IMR-90 (cell line): Measurements from ENCODE around the gene ANKRD27. TPM values are rescaled to one million over a fixed set of nuclear protein-coding genes. Genes with fewer than 3 reads are reported as not detected.

Source experiments
- ATAC-seq: fragments of 200-7000 bp; cut with Tn5 transposase; 2 replicates; pipeline ENCODE4 v1.9.1; 2020; ENCODE audit warnings: low read depth, mild to moderate bottlenecking, moderate library complexity
- BruUV-seq: library from RNA; stranded (reverse); fragments of 400-500 nt; replicated peaks from 2 replicates; lab custom pipeline; 2021; lab: Mats Ljungman, UMichigan
- CTCF ChIA-PET: fragments of 300-600 bp; formaldehyde crosslinking; extraction: SDS; loops from one replicate; lab custom pipeline; 2021; ENCODE audit warnings: antibody characterized with exemption; lab: Yijun Ruan, JAX
- POLR2A ChIA-PET: fragments of 300-600 bp; sonication (Branson Sonifier 250); formaldehyde crosslinking; loops from one replicate; lab custom pipeline; 2022; ENCODE audit warnings: antibody characterized with exemption; ENCODE audit not compliant: unreplicated experiment; lab: Charles Lee
- DNase-seq: peaks from one replicate; pipeline ENCODE4 v3.0.0; 2013
- H2AFZ ChIP-seq: replicated peaks from 2 replicates; pipeline ENCODE3; 2013; ENCODE audit warnings: low read length, mild to moderate bottlenecking; ENCODE audit not compliant: poor library complexity
- H2AK5ac ChIP-seq: 2 replicates; pipeline ENCODE4 v1.6.1; 2013; ENCODE audit warnings: low read depth, low read length, inconsistent platforms
- H2AK9ac ChIP-seq: replicated peaks from 2 replicates; pipeline ENCODE3; 2013; ENCODE audit warnings: mild to moderate bottlenecking, low read depth, low read length, moderate library complexity; ENCODE audit not compliant: poor library complexity
- H2BK120ac ChIP-seq: 2 replicates; pipeline ENCODE4 v1.6.1; 2013; ENCODE audit warnings: low read depth, low read length, inconsistent platforms
- H2BK15ac ChIP-seq: 3 replicates; pipeline ENCODE4 v1.6.1; 2013; ENCODE audit warnings: low read depth, low read length, inconsistent platforms
- H2BK20ac ChIP-seq: 2 replicates; pipeline ENCODE4 v1.6.1; 2013; ENCODE audit warnings: low read depth, mild to moderate bottlenecking, inconsistent platforms, low read length, moderate library complexity
- H2BK5ac ChIP-seq: 2 replicates; pipeline ENCODE4 v1.6.1; 2013; ENCODE audit warnings: mild to moderate bottlenecking, low read depth, low read length, inconsistent platforms; ENCODE audit not compliant: poor library complexity, severe bottlenecking
- H3K14ac ChIP-seq: replicated peaks from 2 replicates; pipeline ENCODE4 v1.6.1; 2013; ENCODE audit warnings: low read depth, low read length, inconsistent platforms
- H3K18ac ChIP-seq: 2 replicates; pipeline ENCODE4 v1.6.1; 2013; ENCODE audit warnings: low read depth, low read length, control low read depth
- H3K23ac ChIP-seq: 2 replicates; pipeline ENCODE4 v1.6.1; 2013; ENCODE audit warnings: low read depth, low read length, inconsistent platforms
- H3K27ac ChIP-seq: 2 replicates; pipeline ENCODE4 v1.5.1; 2013; ENCODE audit warnings: mild to moderate bottlenecking, control low read depth, low read length; ENCODE audit not compliant: insufficient read depth
- H3K27me3 ChIP-seq: 2 replicates; pipeline ENCODE4 v1.6.1; 2013; ENCODE audit warnings: low read length; ENCODE audit not compliant: control insufficient read depth, insufficient read depth
- H3K36me3 ChIP-seq: 2 replicates; pipeline ENCODE4 v1.6.1; 2013; ENCODE audit warnings: low read length, mixed read lengths; ENCODE audit not compliant: control insufficient read depth, insufficient read depth
- H3K4ac ChIP-seq: 2 replicates; pipeline ENCODE4 v1.6.1; 2013; ENCODE audit warnings: low read depth, low read length, inconsistent platforms
- H3K4me1 ChIP-seq: 2 replicates; pipeline ENCODE4 v1.6.1; 2013; ENCODE audit warnings: low read length, mixed read lengths; ENCODE audit not compliant: control insufficient read depth, insufficient read depth
- H3K4me2 ChIP-seq: 2 replicates; pipeline ENCODE4 v1.6.1; 2013; ENCODE audit warnings: low read depth, mild to moderate bottlenecking, control low read depth, low read length, moderate library complexity
- H3K4me3 ChIP-seq: 2 replicates; pipeline ENCODE4 v1.5.1; 2013; ENCODE audit warnings: low read depth, mild to moderate bottlenecking, control low read depth, low read length, moderate library complexity; ENCODE audit not compliant: insufficient read depth
- H3K56ac ChIP-seq: 2 replicates; pipeline ENCODE4 v1.6.1; 2013; ENCODE audit warnings: low read length, inconsistent platforms; ENCODE audit not compliant: insufficient read depth; ENCODE audit errors: extremely low read depth
- H3K79me1 ChIP-seq, 2 experiments: 2 replicates each; pipeline ENCODE4 v1.6.1; 2013; ENCODE audit warnings: low read length in 2 of 2, inconsistent platforms in 1 of 2, low read depth in 1 of 2
- H3K9ac ChIP-seq: 2 replicates; pipeline ENCODE4 v1.6.1; 2013; ENCODE audit warnings: low read depth, low read length, control low read depth
- H3K9me1 ChIP-seq: 2 replicates; pipeline ENCODE4 v1.6.1; 2013; ENCODE audit warnings: low read length, inconsistent platforms; ENCODE audit not compliant: insufficient read depth
- H3K9me3 ChIP-seq: 2 replicates; pipeline ENCODE4 v1.6.1; 2013; ENCODE audit warnings: low read length; ENCODE audit not compliant: control insufficient read depth, insufficient read depth
- H4K20me1 ChIP-seq: 2 replicates; pipeline ENCODE4 v1.6.1; 2013; ENCODE audit warnings: low read length, inconsistent platforms; ENCODE audit not compliant: insufficient read depth
- H4K5ac ChIP-seq: 2 replicates; pipeline ENCODE4 v1.6.1; 2013; ENCODE audit warnings: mild to moderate bottlenecking, low read depth, low read length, control low read depth
- H4K8ac ChIP-seq, 2 experiments: 2 replicates each; pipeline ENCODE4 v1.6.1; 2013; ENCODE audit warnings: low read depth in 2 of 2, low read length in 2 of 2, control low read depth in 1 of 2, inconsistent platforms in 1 of 2
- H4K91ac ChIP-seq: 2 replicates; pipeline ENCODE4 v1.6.1; 2013; ENCODE audit warnings: low read depth, low read length, inconsistent platforms; ENCODE audit not compliant: insufficient read depth
- BHLHE40 ChIP-seq: fragments of 150-350 bp; IDR thresholded peaks from 2 replicates; pipeline ENCODE4 v1.6.1; 2016; ENCODE audit warnings: mild to moderate bottlenecking, low read depth, low read length
- CEBPB ChIP-seq: IDR thresholded peaks from 2 replicates; pipeline ENCODE4 v1.6.1; 2012; ENCODE audit warnings: low read depth, low read length, improper control_type of control experiment
- CHD1 ChIP-seq: IDR thresholded peaks from 2 replicates; pipeline ENCODE4 v1.6.1; 2012; ENCODE audit warnings: low read depth, low read length, improper control_type of control experiment
- CTCF ChIP-seq: conservative IDR thresholded peaks from 2 replicates; pipeline ENCODE4 v1.5.1; 2012; ENCODE audit warnings: mild to moderate bottlenecking, low read depth, low read length, improper control_type of control experiment
- MAFK ChIP-seq: IDR thresholded peaks from 2 replicates; pipeline ENCODE4 v1.6.1; 2012; ENCODE audit warnings: low read depth, low read length, improper control_type of control experiment
- MAZ ChIP-seq: IDR thresholded peaks from 2 replicates; pipeline ENCODE4 v1.6.1; 2012; ENCODE audit warnings: low read depth, mild to moderate bottlenecking, low read length, improper control_type of control experiment, moderate library complexity, borderline replicate concordance
- MXI1 ChIP-seq: IDR thresholded peaks from 2 replicates; pipeline ENCODE4 v1.6.1; 2012; ENCODE audit warnings: low read depth, mild to moderate bottlenecking, low read length, moderate library complexity, borderline replicate concordance
- NFE2L2 ChIP-seq: fragments of 150-350 bp; IDR thresholded peaks from 2 replicates; pipeline ENCODE4 v1.6.1; 2016; ENCODE audit warnings: low read depth, mild to moderate bottlenecking, low read length
- POLR2A ChIP-seq: IDR thresholded peaks from 2 replicates; pipeline ENCODE4 v1.6.1; 2012; ENCODE audit warnings: mild to moderate bottlenecking, low read depth, low read length
- RAD21 ChIP-seq: IDR thresholded peaks from 2 replicates; pipeline ENCODE4 v1.6.1; 2012; ENCODE audit warnings: low read length, improper control_type of control experiment
- RCOR1 ChIP-seq: IDR thresholded peaks from 2 replicates; pipeline ENCODE4 v1.6.1; 2012; ENCODE audit warnings: mild to moderate bottlenecking, low read length, improper control_type of control experiment; ENCODE audit not compliant: insufficient replicate concordance
- RFX5 ChIP-seq: IDR thresholded peaks from 2 replicates; pipeline ENCODE4 v1.8.0; 2012; ENCODE audit warnings: low read depth, mild to moderate bottlenecking, low read length, moderate library complexity
- SMC3 ChIP-seq: fragments of 150-350 bp; IDR thresholded peaks from 2 replicates; pipeline ENCODE4 v1.6.1; 2016; ENCODE audit warnings: low read depth, mild to moderate bottlenecking, antibody characterized with exemption, low read length, moderate library complexity
- USF2 ChIP-seq: fragments of 150-350 bp; IDR thresholded peaks from 2 replicates; pipeline ENCODE4 v1.6.1; 2017; ENCODE audit warnings: mild to moderate bottlenecking, antibody characterized with exemption, low read length, low read depth
- WGBS, 2 experiments: methylation state at CpG; one replicate each; pipeline versions ENCODE4 v1.1.5 to v1.1.7; 2013; ENCODE audit warnings: missing lambda C conversion rate in 2 of 2; ENCODE audit not compliant: insufficient read length in 1 of 2; ENCODE audit errors: extremely low coverage in 2 of 2; 5-methylcytosine and 5-hydroxymethylcytosine counted together
- dilution Hi-C: fragments of 300-500 bp; cut with HindIII; formaldehyde crosslinking; loops from one replicate; pipeline ENCODE4 v1.14.3; 2018; ENCODE audit warnings: low sequenced_read_pairs; ENCODE audit not compliant: unreplicated experiment
- in situ Hi-C: fragments of 300-500 bp; cut with MboI; formaldehyde crosslinking; loops from 3 replicates; pipeline ENCODE4 v1.14.3; 2019; ENCODE audit warnings: low sequenced_read_pairs, inconsistent platforms, mixed read lengths
- intact Hi-C: fragments of 100-400 bp; cut with micrococcal nuclease; formaldehyde crosslinking; loops from 2 replicates; pipeline ENCODE4 v1.10.0; 2022
- polyA plus RNA-seq, 3 experiments: library from polyadenylated mRNA; depleted of rRNA; stranded (reverse); fragments of >200 nt; gene quantifications; 2 replicates each; pipeline ENCODE4 v1.2.3, GENCODE V29; 2012; ENCODE audit warnings: low replicate concordance in 1 of 3
- total RNA-seq: library from RNA; depleted of rRNA; stranded (reverse); fragments of >200 nt; gene quantifications from 2 replicates; pipeline ENCODE4 v1.2.3, GENCODE V29; 2012

ANKRD27 gene
- total and polyA plus RNA-seq, 2 of the 4 experiments (the other 2 are of a cell fraction): 16.7 to 35.0 TPM

GRCh38 chr19:32595491-32595890 lies 79.5 kb downstream of the ANKRD27 start:
- in situ Hi-C loops (no loop called here), dilution Hi-C loops (no loop called here)

More at GRCh38 chr19:32595491-32595890, 79.5 kb downstream of the ANKRD27 start:
- Histone ChIP-seq H3K56ac (no peak overlapping the region), H3K36me3 (peaks cover 36% of the 10 kb centered on the region), H3K18ac (no peak overlapping the region), H3K23ac (no peak overlapping the region), H3K9me1 (no peaks in the 10 kb centered on the region), H4K8ac (no peak overlapping the region), H3K4me2 (no peak overlapping the region), H4K20me1 (0 out of 2 replicates have a peak, but pooled peaks cover 4% of the 10 kb centered on the region), H2AFZ (no peak overlapping the region), H3K79me1 (no peaks in the 10 kb centered on the region; a peak in 1 of 4 replicates), H2AK5ac (no peak overlapping the region), H3K27ac (no peak overlapping the region), H3K9ac (no peak overlapping the region), H3K9me3 (no peaks in the 10 kb centered on the region), H3K4ac (no peak overlapping the region), H3K4me3 (no peak overlapping the region), H3K4me1 (no peaks in the 10 kb centered on the region), H2BK20ac (no peak overlapping the region), H4K91ac (no peak overlapping the region), H2BK15ac (no peak overlapping the region), H2BK120ac (no peak overlapping the region), H2BK5ac (no peak overlapping the region), H2AK9ac (no peak overlapping the region), H4K5ac (no peak overlapping the region), H3K14ac (no peak overlapping the region), H3K27me3 (no peaks in the 10 kb centered on the region)
- ChIA-PET CTCF (no interaction called here), POLR2A (no interaction called here)
- WGBS, 2 experiments: no CpG with 5 or more reads among the region's 6 CpGs
- no peak for DNase-seq
- no TSS peak for BruUV-seq
- intact Hi-C loops: no loop called here
- TF ChIP-seq MAFK (no peak), POLR2A (no peak), MXI1 (no peak), USF2 (no peak), SMC3 (no peak), CHD1 (no peak), RFX5 (no peak), NFE2L2 (no peak), CEBPB (no peak), MAZ (no peak), RCOR1 (no peak), RAD21 (no peak), CTCF (no peak), BHLHE40 (no peak)
- no peak for ATAC-seq
